BLaER1 (cell line): ENCODE data around the gene KCNRG.
"Not testable (repeated sequence)": the region's sequence is repeated elsewhere in the genome, so short reads cannot be mapped to it uniquely, and the experiment has no call there.

Source experiments
- H3K27ac ChIP-seq: shearing (Covaris generic); formaldehyde crosslinking; 2 replicates; pipeline ENCODE4 v1.8.1; 2022
- H3K27me3 ChIP-seq: shearing (Covaris generic); formaldehyde crosslinking; 2 replicates; pipeline ENCODE4 v1.8.1; 2022
- H3K36me3 ChIP-seq: shearing (Covaris generic); formaldehyde crosslinking; 2 replicates; pipeline ENCODE4 v1.8.1; 2022
- H3K4me1 ChIP-seq: shearing (Covaris generic); formaldehyde crosslinking; 2 replicates; pipeline ENCODE4 v1.8.1; 2022
- H3K4me2 ChIP-seq: shearing (Covaris generic); formaldehyde crosslinking; 2 replicates; pipeline ENCODE4 v1.8.1; 2022
- H3K4me3 ChIP-seq: shearing (Covaris generic); formaldehyde crosslinking; 2 replicates; pipeline ENCODE4 v1.8.1; 2022
- H3K9ac ChIP-seq: shearing (Covaris generic); formaldehyde crosslinking; 2 replicates; pipeline ENCODE4 v1.8.1; 2022
- H3K9me3 ChIP-seq: shearing (Covaris generic); formaldehyde crosslinking; 2 replicates; pipeline ENCODE4 v1.8.1; 2022
- H4K20me1 ChIP-seq: shearing (Covaris generic); formaldehyde crosslinking; 2 replicates; pipeline ENCODE4 v1.8.1; 2022
- Cebpa-rat ChIP-seq: shearing (Covaris generic); IDR thresholded peaks from 2 replicates; pipeline ENCODE4 v1.8.1; 2022

Gene KCNRG, protein sequence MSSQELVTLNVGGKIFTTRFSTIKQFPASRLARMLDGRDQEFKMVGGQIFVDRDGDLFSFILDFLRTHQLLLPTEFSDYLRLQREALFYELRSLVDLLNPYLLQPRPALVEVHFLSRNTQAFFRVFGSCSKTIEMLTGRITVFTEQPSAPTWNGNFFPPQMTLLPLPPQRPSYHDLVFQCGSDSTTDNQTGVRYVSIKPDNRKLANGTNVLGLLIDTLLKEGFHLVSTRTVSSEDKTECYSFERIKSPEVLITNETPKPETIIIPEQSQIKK

DNA sequence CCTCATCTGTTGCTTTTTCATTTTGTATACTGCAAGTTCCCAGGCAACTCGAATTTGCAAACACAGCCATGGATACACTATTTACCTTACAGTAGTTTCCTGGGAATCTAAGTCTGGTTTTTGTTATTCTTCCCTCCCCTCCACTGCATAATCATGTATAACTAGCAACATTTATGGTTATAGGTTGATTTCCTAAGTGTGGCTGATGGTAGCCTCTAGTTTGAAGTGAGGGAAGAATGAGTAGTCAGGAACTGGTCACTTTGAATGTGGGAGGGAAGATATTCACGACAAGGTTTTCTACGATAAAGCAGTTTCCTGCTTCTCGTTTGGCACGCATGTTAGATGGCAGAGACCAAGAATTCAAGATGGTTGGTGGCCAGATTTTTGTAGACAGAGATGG, at the start of gene KCNRG:
KCNRG (plus strand) TSS at position 187 of the 400 bp plus-strand sequence; CDS start at position 237, 50 bp downstream.
- Histone ChIP-seq H3K4me2 (no peak within 1 kb of the TSS), H4K20me1 (peaks cover 77% of the 10 kb centered on the region), H3K27ac (no peak within 1 kb of the TSS), H3K4me3 (no peak within 1 kb of the TSS), H3K9me3 (no peaks in the 10 kb centered on the region), H3K36me3 (peaks cover 74% of the 10 kb centered on the region), H3K9ac (no peak within 1 kb of the TSS), H3K4me1 (no peaks in the 10 kb centered on the region), H3K27me3 (no peaks in the 10 kb centered on the region)
- no peak for TF ChIP-seq Cebpa-rat

DNA sequence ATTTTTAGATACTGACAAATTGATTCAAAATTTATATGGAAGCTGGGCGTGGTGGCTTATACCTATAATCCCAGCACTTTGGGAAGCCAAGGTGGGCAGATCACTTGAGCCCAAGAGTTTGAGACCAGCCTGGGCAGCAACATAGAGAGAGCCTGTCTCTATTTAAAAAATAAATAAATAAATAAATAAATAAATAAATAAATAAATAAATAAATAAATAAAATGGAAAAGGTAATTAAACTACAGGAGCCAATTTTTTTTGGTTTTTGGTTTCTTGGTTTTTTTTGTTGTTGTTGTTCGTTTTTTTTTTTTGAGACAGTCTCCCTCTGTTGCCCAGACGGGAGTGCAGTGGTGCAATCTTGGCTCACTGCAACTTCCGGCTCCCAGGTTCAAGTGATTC, 47.8 kb upstream of the KCNRG start:
- no peaks in the 10 kb centered on the region for H4K20me1 ChIP-seq
- no peak overlapping the region for H3K27ac ChIP-seq
- no peak for TF ChIP-seq Cebpa-rat
- peaks cover 67% of the 10 kb centered on the region for H3K36me3 ChIP-seq
- no peak overlapping the region for H3K9ac ChIP-seq
- H3K27me3 ChIP-seq, result no peaks in the 10 kb centered on the region
- no peak overlapping the region for H3K4me3 ChIP-seq
- no peaks in the 10 kb centered on the region for H3K4me1 ChIP-seq
- peaks cover 43% of the 10 kb centered on the region for H3K9me3 ChIP-seq
- no peak overlapping the region for H3K4me2 ChIP-seq

DNA sequence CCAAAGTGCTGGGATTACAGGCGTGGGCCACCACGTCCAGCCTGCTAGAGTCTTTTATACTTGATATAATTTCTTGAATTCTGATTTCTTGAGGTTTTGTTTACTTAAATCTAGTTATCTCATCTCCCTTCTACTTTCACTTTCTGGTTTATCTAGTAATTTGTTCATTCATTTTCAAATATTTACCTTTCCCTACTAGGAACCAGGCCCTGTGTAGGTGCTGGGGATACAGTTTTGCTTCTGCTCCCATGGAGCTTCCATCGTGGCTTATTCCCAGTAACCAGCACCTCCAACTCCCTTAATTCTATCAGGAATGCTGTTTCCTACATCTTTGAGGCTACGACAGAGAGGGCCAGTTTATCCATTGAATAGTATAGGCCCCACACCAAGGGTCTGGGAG, 42.5 kb upstream of the KCNRG start:
- Histone ChIP-seq H3K4me1 (peaks cover 15% of the 10 kb centered on the region), H3K27me3 (no peaks in the 10 kb centered on the region), H3K27ac (0 out of 2 replicates have a peak overlapping the region, but pooled peaks have one; percentile 12), H3K36me3 (peaks cover 53% of the 10 kb centered on the region), H3K4me2 (no peak overlapping the region), H3K9ac (no peak overlapping the region), H3K9me3 (peaks cover 4% of the 10 kb centered on the region; the same call in 1 of the 2 replicates), H4K20me1 (no peaks in the 10 kb centered on the region), H3K4me3 (no peak overlapping the region)
- no peak for TF ChIP-seq Cebpa-rat

DNA sequence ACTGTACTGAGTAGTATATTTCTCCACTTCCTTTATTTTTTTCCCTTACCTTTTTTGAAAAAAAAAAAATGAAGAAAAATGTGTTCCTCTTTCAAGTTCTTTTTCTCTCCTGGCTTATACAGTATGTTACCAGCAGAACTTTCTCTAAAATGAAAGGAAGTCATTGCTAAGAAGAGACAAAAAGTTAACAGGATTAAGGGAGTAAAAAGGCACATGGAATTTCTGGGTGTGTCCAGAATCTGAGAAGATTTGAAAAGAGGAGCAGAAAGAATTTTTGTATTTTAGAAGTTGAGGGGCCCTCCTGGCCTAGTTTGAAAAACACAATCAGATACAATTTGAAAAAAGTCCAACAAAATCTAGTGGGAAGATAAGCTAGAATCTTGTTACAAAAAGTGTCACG, 39.4 kb upstream of the KCNRG start:
- Histone ChIP-seq H3K4me1 (peaks cover 46% of the 10 kb centered on the region), H4K20me1 (no peaks in the 10 kb centered on the region), H3K9me3 (no peaks in the 10 kb centered on the region), H3K27me3 (no peaks in the 10 kb centered on the region), H3K4me2 (no peak overlapping the region), H3K36me3 (peaks cover 31% of the 10 kb centered on the region), H3K4me3 (no peak overlapping the region), H3K9ac (no peak overlapping the region), H3K27ac (no peak overlapping the region)
- TF ChIP-seq Cebpa-rat, result no peak

DNA sequence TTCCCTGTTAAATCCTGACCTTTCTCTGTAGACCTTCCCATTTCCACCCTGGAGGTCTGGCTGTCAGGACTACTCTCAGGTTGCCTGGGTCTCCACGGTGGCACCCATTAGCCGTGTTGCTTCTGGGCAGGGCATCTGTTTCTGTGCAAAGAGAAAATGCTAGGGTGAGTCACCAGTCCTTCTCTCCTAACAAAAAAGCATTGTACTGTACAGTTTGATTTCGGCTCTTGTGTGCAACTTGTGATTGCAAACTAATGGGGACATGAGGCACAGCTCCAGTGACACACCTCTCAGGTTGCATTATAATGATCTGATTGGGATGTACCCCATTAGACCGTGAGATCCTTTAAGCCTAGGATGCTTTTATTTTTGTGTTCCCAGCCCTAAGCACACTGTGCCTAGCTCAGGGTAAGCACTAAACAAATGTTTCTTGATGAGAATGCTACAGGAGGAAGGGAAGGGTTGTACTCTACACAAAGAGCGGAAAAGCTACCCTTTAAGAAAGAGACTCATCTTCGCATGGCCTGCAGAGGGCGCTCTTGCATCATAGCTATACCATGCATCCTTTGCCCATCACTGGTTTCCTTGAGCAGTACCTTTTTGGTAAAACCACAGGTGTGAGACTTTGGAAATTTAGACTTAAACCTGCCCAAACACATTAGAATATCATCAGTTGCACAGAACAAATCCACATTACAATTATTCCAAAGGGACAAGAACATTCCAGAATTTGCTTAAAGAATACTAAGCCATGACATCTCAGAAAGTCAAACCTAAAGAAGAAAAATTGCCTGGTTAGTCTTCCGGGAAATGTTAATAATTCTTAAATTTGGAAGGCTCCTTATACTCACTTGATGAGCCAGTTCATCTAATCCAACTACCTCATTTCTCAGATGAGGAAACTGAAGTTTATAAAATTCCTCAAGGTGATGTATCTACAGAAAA, 38.7 kb upstream of the KCNRG start:
- no peaks in the 10 kb centered on the region for H4K20me1 ChIP-seq
- no peaks in the 10 kb centered on the region for H3K27me3 ChIP-seq
- H3K27ac ChIP-seq, result no peak overlapping the region
- H3K4me3 ChIP-seq, result no peak overlapping the region
- peaks cover 31% of the 10 kb centered on the region for H3K36me3 ChIP-seq
- no peak for TF ChIP-seq Cebpa-rat
- H3K4me2 ChIP-seq, result 0 out of 2 replicates have a peak overlapping the region, but pooled peaks have one; percentile 0
- H3K9me3 ChIP-seq, result no peaks in the 10 kb centered on the region
- H3K4me1 ChIP-seq, result peaks cover 53% of the 10 kb centered on the region
- H3K9ac ChIP-seq, result no peak overlapping the region

DNA sequence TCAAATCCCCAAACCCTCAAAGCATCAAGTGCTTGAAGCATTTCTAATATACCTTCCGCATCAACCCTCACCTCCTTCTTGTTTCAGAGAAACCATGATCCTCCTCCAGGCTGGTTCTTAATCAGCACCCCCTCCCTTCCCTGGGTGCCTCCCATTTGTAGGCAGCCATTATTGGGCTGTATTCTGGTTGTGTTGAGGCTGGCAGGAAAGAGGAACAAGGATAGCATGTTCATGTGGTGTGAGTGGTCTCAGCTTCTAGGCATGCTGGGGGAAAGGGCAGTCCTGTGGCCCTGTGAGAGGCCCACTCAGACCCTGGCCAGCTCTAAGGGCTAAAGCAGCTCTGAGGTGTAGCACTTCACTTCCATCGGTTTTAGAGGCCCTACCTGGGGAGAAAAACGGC, 37.3 kb upstream of the KCNRG start:
- no peak for TF ChIP-seq Cebpa-rat
- peaks cover 54% of the 10 kb centered on the region for H3K4me1 ChIP-seq
- peak overlapping the region; percentile 78 for H3K27ac ChIP-seq

DNA sequence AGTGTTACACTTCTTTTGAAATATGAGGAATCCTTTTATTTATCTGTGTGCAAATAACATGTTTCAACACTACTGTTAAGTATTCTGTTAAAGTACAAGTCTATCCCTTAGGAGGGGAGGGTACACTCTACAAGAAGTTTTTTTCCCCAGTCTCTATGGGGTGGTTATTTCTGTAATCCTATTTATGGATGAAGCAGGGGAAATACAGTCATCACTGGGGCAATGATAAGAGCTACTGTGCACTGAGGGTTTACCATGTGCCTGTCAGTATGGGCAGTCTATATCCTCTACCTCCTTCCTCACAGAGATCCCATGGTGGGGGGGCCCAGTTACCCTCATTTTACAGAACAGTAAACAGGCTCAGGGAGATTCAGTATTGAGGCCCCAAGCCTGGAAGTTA, 35.0 kb upstream of the KCNRG start:
- peaks cover 37% of the 10 kb centered on the region for H3K36me3 ChIP-seq
- H3K9me3 ChIP-seq, result no peaks in the 10 kb centered on the region
- H3K4me2 ChIP-seq, result peak overlapping the region; percentile 78
- H3K27ac ChIP-seq, result peak overlapping the region; percentile 62
- H3K4me1 ChIP-seq, result peaks cover 62% of the 10 kb centered on the region
- no peak overlapping the region for H3K4me3 ChIP-seq
- H3K27me3 ChIP-seq, result no peaks in the 10 kb centered on the region
- peak overlapping the region; percentile 32; the same call in 1 of the 2 replicates for H3K9ac ChIP-seq
- H4K20me1 ChIP-seq, result no peaks in the 10 kb centered on the region
- no peak for TF ChIP-seq Cebpa-rat

More for the DNA sequence above, 37.3 kb upstream of the KCNRG start:
- H3K4me2 ChIP-seq, result peak overlapping the region; percentile 78
- no peak overlapping the region for H3K9ac ChIP-seq
- H3K27me3 ChIP-seq, result no peaks in the 10 kb centered on the region
- no peaks in the 10 kb centered on the region for H4K20me1 ChIP-seq
- H3K4me3 ChIP-seq, result no peak overlapping the region
- H3K9me3 ChIP-seq, result no peaks in the 10 kb centered on the region
- H3K36me3 ChIP-seq, result peaks cover 35% of the 10 kb centered on the region

DNA sequence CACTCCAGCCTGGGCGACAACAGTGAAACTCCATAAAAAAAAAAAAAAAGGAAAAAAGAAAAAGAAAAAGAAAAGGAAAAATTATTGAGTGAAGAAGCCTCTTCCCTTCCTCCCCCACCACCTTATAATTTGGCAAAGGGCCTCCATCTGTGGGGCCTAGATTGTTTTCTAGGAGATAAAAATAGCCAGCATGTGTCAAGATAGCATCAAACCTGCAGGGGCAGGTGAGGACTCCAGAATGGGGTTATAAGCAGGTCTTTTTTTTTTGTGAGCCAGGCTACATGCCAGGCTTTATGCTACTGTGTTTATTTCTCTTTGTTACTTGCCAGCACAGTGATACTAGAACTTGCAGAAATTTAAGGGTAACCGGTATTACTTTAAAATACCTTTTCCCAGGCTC, 30.1 kb upstream of the KCNRG start:
- TF ChIP-seq Cebpa-rat, result no peak
- Histone ChIP-seq H3K27ac (no peak overlapping the region), H3K4me3 (no peak overlapping the region), H3K4me2 (no peak overlapping the region), H3K36me3 (peaks cover 48% of the 10 kb centered on the region), H4K20me1 (no peaks in the 10 kb centered on the region), H3K9me3 (no peaks in the 10 kb centered on the region), H3K4me1 (peaks cover 23% of the 10 kb centered on the region), H3K9ac (no peak overlapping the region), H3K27me3 (no peaks in the 10 kb centered on the region)

DNA sequence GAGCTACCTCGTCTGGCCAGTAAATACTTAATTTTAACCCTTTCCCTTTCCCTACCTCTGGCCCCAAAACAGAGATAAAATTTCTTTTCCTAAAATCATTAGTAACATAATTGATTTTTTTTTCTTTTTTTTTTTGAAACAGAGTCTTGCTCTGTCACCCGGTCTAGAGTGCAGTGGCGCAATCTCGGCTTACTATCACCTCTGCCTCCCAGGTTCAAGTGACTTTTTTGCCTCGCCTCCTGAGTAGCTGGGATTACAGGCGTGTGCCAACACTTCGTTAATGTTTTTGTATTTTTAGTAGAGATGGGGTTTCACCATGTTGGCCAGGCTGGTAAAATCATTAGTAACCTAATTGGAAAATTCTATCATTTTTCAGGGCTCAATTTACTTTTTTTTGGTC, 28.8 kb upstream of the KCNRG start:
- H3K27ac ChIP-seq, result no peak overlapping the region
- H3K4me3 ChIP-seq, result no peak overlapping the region
- H3K4me2 ChIP-seq, result no peak overlapping the region
- no peaks in the 10 kb centered on the region for H3K27me3 ChIP-seq
- no peaks in the 10 kb centered on the region for H3K9me3 ChIP-seq
- no peak for TF ChIP-seq Cebpa-rat
- peaks cover 56% of the 10 kb centered on the region for H3K36me3 ChIP-seq
- H3K4me1 ChIP-seq, result peaks cover 10% of the 10 kb centered on the region; the same call in 1 of the 2 replicates
- no peak overlapping the region for H3K9ac ChIP-seq
- no peaks in the 10 kb centered on the region for H4K20me1 ChIP-seq

DNA sequence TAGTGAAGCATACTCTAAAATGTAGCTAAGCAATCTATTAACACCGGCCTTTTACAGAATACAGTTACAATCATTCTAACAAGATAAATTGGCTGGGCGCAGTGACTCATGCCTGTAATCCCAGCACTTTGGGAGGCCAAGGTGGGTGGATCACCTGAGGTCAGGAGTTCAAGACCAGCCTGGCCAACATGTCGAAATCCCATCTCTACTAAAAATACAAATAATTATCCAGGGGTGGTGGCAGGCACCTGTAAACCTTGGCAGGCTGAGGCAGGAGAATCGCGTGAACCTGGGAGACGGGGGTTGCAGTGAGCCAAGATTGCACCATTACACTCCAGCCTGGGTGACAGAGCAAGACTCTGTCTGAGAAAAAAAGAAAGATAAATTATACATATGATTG, 24.6 kb upstream of the KCNRG start:
- H4K20me1 ChIP-seq, H3K9ac ChIP-seq, H3K27ac ChIP-seq, H3K27me3 ChIP-seq, H3K4me3 ChIP-seq, H3K9me3 ChIP-seq, H3K4me2 ChIP-seq: not testable (repeated sequence)
- peaks cover 38% of the 10 kb centered on the region for H3K36me3 ChIP-seq
- H3K4me1 ChIP-seq, result peaks cover 29% of the 10 kb centered on the region
